Natural killer cell (primary cell): ENCODE data around the gene ALOX15B. TPM values are rescaled to one million over a fixed set of nuclear protein-coding genes. Genes with fewer than 3 reads are reported as not detected.
"Not testable (repeated sequence)": the region's sequence is repeated elsewhere in the genome, so short reads cannot be mapped to it uniquely, and the experiment has no call there.

Experiments
- ATAC-seq, 3 donors: fragments of 150-1000 bp in 2 of 3; fragments of 200-7000 bp in 1 of 3; cut with Tn5 transposase; 1 replicate in 1 of 3; 2 replicates in 2 of 3; pipeline ENCODE4 v1.10.0; 2021; ENCODE audit warnings: mild to moderate bottlenecking in 2 of 3, moderate library complexity in 2 of 3
- DNase-seq, 2 donors: peaks; one replicate each; pipeline versions ENCODE4 v3.0.0 to v3.0.0-alpha.2; 2013 to 2021; ENCODE audit warnings: mixed read lengths in 1 of 2
- H3K27ac ChIP-seq: one replicate; pipeline ENCODE4 v1.5.1; 2013; ENCODE audit warnings: mild to moderate bottlenecking, low read length
- H3K27me3 ChIP-seq: one replicate; pipeline ENCODE4 v1.6.1; 2013; ENCODE audit warnings: low read length; ENCODE audit not compliant: control insufficient read depth, insufficient read depth
- H3K36me3 ChIP-seq: one replicate; pipeline ENCODE4 v1.6.1; 2013; ENCODE audit warnings: low read length; ENCODE audit not compliant: control insufficient read depth, insufficient read depth
- H3K4me1 ChIP-seq: one replicate; pipeline ENCODE4 v1.6.1; 2013; ENCODE audit warnings: low read length; ENCODE audit not compliant: control insufficient read depth, insufficient read depth
- H3K4me3 ChIP-seq: one replicate; pipeline ENCODE4 v1.5.1; 2013; ENCODE audit warnings: low read length
- H3K9me3 ChIP-seq: one replicate; pipeline ENCODE4 v1.6.1; 2013; ENCODE audit warnings: low read length; ENCODE audit not compliant: control insufficient read depth, insufficient read depth
- H3K27ac Mint-ChIP-seq, 2 donors: one replicate each; pipeline ENCODE4 v1.8.0; 2022; ENCODE audit warnings: mild to moderate bottlenecking in 2 of 2, mixed read lengths in 2 of 2, moderate library complexity in 1 of 2
- H3K27me3 Mint-ChIP-seq, 2 donors: one replicate each; pipeline ENCODE4 v1.8.0; 2022; ENCODE audit warnings: low read depth in 2 of 2, mixed read lengths in 2 of 2
- H3K36me3 Mint-ChIP-seq: one replicate; pipeline ENCODE4 v1.8.0; 2022; ENCODE audit warnings: mixed read lengths
- H3K4me1 Mint-ChIP-seq, 2 donors: one replicate each; pipeline ENCODE4 v1.8.0; 2022; ENCODE audit warnings: mixed read lengths in 2 of 2
- H3K4me3 Mint-ChIP-seq: one replicate; pipeline ENCODE4 v1.8.0; 2022; ENCODE audit warnings: mild to moderate bottlenecking, moderate library complexity, mixed read lengths
- H3K9me3 Mint-ChIP-seq, 2 donors: one replicate each; pipeline ENCODE4 v1.8.0; 2022; ENCODE audit warnings: mixed read lengths in 2 of 2
- CTCF ChIP-seq: fragments of 200-600 bp; IDR thresholded peaks from one replicate; pipeline ENCODE4 v1.8.0; 2022; ENCODE audit warnings: antibody characterized with exemption
- WGBS: methylation state at CpG from one replicate; pipeline ENCODE4 v1.1.7; 2013; ENCODE audit warnings: missing lambda C conversion rate; ENCODE audit not compliant: insufficient coverage; 5-methylcytosine and 5-hydroxymethylcytosine counted together
- intact Hi-C: fragments of 100-400 bp; cut with micrococcal nuclease; formaldehyde crosslinking; loops from one replicate; pipeline ENCODE4 v1.14.2; 2022
- total RNA-seq, 4 donors: library from RNA; stranded (reverse); fragments of 120-200 nt in 1 of 4; gene quantifications; one replicate each; pipeline versions ENCODE4 v1.2.3 to v1.2.4, GENCODE V29; 2013 to 2022

Gene ALOX15B
- total RNA-seq, 3 donors from 2014 or later (not counting 1 experiment from before 2014, with no cell fraction given), result not detected

GRCh38 chr17:8057691-8058114 is 18.8 kb downstream of the ALOX15B start:
- H3K27ac Mint-ChIP-seq, result no peak overlapping the region
- intact Hi-C loops, result loop anchor here (1.0 to 5.0 kb wide), 7 partner anchors 15 to 314 kb away; no protein-coding TSS in a partner anchor
- no peaks in the 10 kb centered on the region for H3K36me3 Mint-ChIP-seq
- 24% methylated on average over 14 of the region's 14 CpGs for WGBS
- peaks cover 17 to 41% of the 10 kb centered on the region in 2 donors for H3K27me3 Mint-ChIP-seq
- H3K4me3 Mint-ChIP-seq, result peak overlapping the region; percentile 45
- no peaks in the 10 kb centered on the region for H3K9me3 Mint-ChIP-seq
- H3K36me3 ChIP-seq, result no peaks in the 10 kb centered on the region
- peak; percentile 31 to 83 for DNase-seq
- H3K9me3 ChIP-seq, result no peaks in the 10 kb centered on the region
- ATAC-seq, result peak; percentile 83 to 90 (median 85)
- no peak overlapping the region for H3K4me3 ChIP-seq
- peaks cover 23 to 36% of the 10 kb centered on the region in 2 donors for H3K4me1 Mint-ChIP-seq
- TF ChIP-seq CTCF, result peak; percentile 81
- peaks cover 9% of the 10 kb centered on the region for H3K27me3 ChIP-seq
- no peak overlapping the region for H3K27ac ChIP-seq
- peaks cover 30% of the 10 kb centered on the region for H3K4me1 ChIP-seq

- Histone ChIP-seq H3K4me1 (peaks cover 30% of the 10 kb centered on the region), H3K4me3 (no peak overlapping the region), H3K27ac (no peak overlapping the region), H3K9me3 (no peaks in the 10 kb centered on the region), H3K27me3 (peaks cover 17% of the 10 kb centered on the region), H3K36me3 (no peaks in the 10 kb centered on the region)
- Mint-ChIP-seq H3K4me1 (peaks cover 23 to 36% of the 10 kb centered on the region in 2 donors), H3K4me3 (no peak overlapping the region), H3K27me3 (peaks cover 25 to 51% of the 10 kb centered on the region in 2 donors), H3K36me3 (no peaks in the 10 kb centered on the region), H3K9me3 (no peaks in the 10 kb centered on the region), H3K27ac (peak overlapping the region in 1 of 2 donors; percentile 40)
- no peak for TF ChIP-seq CTCF
- WGBS, result 6% methylated on average over 7 of the region's 7 CpGs
- DNase-seq, result no peak
- no peak for ATAC-seq
- intact Hi-C loops, result loop anchor here (5.0 kb wide), 2 partner anchors 42 to 237 kb away; no protein-coding TSS in a partner anchor
Observed at GRCh38 chr17:8059131-8059530, 20.3 kb downstream of the ALOX15B start.

- H3K36me3 Mint-ChIP-seq, result no peaks in the 10 kb centered on the region
- peaks cover 18 to 28% of the 10 kb centered on the region in 2 donors for H3K4me1 Mint-ChIP-seq
- Histone ChIP-seq H3K36me3 (no peaks in the 10 kb centered on the region), H3K4me3 (no peak overlapping the region), H3K27me3 (peaks cover 19% of the 10 kb centered on the region), H3K9me3 (no peaks in the 10 kb centered on the region), H3K27ac (no peak overlapping the region), H3K4me1 (peaks cover 27% of the 10 kb centered on the region)
- DNase-seq (peak; percentile 35 to 86), ATAC-seq (peak in 2 of 3 donors; percentile 32 to 42)
- peak; percentile 85 for TF ChIP-seq CTCF
- 7% methylated on average over 10 of the region's 10 CpGs for WGBS
- intact Hi-C loops, result loop anchor here (2.0 to 5.0 kb wide), 2 partner anchors 51 to 242 kb away; no protein-coding TSS in a partner anchor
- no peaks in the 10 kb centered on the region for H3K9me3 Mint-ChIP-seq
- H3K27me3 Mint-ChIP-seq, result peaks cover 29 to 51% of the 10 kb centered on the region in 2 donors
- H3K27ac Mint-ChIP-seq, result no peak overlapping the region
- no peak overlapping the region for H3K4me3 Mint-ChIP-seq
Observed at GRCh38 chr17:8060274-8060673, 21.4 kb downstream of the ALOX15B start.

GRCh38 chr17:8061851-8062250 is 23.0 kb downstream of the ALOX15B start:
- DNase-seq, H3K9me3 ChIP-seq: not testable (repeated sequence)
- WGBS, result 89% methylated on average over 8 of the region's 8 CpGs

More at GRCh38 chr17:8061851-8062250, 23.0 kb downstream of the ALOX15B start:
- not testable (repeated sequence) for H3K27ac Mint-ChIP-seq, H3K4me3 Mint-ChIP-seq, H3K9me3 Mint-ChIP-seq, H3K4me3 ChIP-seq, H3K36me3 ChIP-seq, ATAC-seq, H3K36me3 Mint-ChIP-seq, H3K27ac ChIP-seq
- peaks cover 11% of the 10 kb centered on the region for H3K4me1 ChIP-seq
- intact Hi-C loops, result loop anchor here (2.0 to 5.0 kb wide), 2 partner anchors 49 to 240 kb away; no protein-coding TSS in a partner anchor
- peaks cover 19% of the 10 kb centered on the region for H3K27me3 ChIP-seq
- peaks cover 6 to 12% of the 10 kb centered on the region in 2 donors for H3K4me1 Mint-ChIP-seq
- peaks cover 32 to 51% of the 10 kb centered on the region in 2 donors for H3K27me3 Mint-ChIP-seq
